ENCODE data around the gene CD200R1L.
"Not testable (repeated sequence)": the region's sequence is repeated elsewhere in the genome, so short reads cannot be mapped to it uniquely, and the experiment has no call there.

Gene CD200R1L

GRCh38 chr3:112846764-112847163 is at the start of gene CD200R1L:
CD200R1L (minus strand) TSS chr3:112846864; CDS start chr3:112829367, 17,497 bp downstream.
- no peak for DNase-seq

GRCh38 chr3:112894258-112894657 is 47.6 kb upstream of the CD200R1L start:
- DNase-seq, result no peak

GRCh38 chr3:112889357-112889756 is 42.7 kb upstream of the CD200R1L start:
- DNase-seq, result no peak

DNA sequence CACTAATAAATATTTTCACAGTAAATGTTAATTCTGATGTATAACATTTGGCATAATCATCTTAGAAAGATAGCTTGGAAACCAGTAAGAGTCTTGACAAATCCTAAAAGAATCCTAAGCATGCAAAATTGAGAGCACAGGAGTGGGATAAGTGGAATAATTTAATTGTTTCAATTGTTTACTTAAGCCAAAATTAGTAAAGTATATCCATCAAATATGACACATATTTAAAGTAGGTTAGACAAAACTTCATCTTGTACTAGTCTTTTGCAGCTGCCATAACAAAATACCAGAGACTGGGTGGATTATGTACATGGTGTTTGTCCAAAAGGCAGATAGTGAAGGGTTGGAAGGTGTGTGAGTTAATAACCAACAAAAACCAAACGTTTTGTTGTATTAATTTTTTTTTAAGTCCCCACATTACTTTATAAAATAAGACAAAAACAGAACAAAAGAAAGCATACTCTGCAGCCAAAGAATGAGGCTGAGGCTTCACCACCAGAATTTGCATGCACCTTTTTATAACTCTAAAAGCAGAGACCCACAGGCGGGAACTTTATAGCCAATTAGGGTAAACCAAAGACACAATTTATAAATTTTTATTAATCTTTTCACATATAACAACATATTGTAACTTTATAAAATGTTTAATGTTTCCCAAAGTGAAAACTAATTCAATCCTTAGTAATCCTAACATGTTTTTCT is 41.9 kb upstream of the CD200R1L start:
- no peak for DNase-seq

- DNase-seq, result no peak
Observed at GRCh38 chr3:112884678-112885290, 38.1 kb upstream of the CD200R1L start.

GRCh38 chr3:112881891-112882290 is 35.2 kb upstream of the CD200R1L start:
- DNase-seq, result no peak

- DNase-seq, result no peak
Observed at GRCh38 chr3:112875561-112875960, 28.9 kb upstream of the CD200R1L start.

GRCh38 chr3:112874725-112875124 is 28.1 kb upstream of the CD200R1L start:
- no peak for DNase-seq

- DNase-seq, result no peak
Observed at GRCh38 chr3:112873632-112874031, 27.0 kb upstream of the CD200R1L start.

DNA sequence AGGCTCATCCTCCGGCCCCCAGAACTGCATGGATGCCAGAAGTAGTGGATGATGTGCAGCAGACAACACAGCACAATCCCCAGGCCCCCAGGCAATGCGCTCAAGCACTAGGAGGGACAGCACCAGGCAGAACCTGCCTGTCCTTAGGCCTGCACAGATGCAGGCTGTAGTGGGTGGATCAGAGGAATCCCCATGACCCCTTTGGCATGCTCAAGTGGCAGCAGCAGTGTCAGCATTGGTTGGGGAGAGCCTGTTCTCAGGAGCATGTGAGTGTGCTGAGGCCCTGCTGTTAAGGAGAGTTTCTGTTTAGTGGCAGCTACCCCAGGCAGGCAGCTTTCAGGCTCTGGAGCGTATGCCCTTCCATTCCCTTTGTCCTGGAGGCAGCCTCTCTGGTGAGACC is 25.1 kb upstream of the CD200R1L start:
- DNase-seq, result no peak

- DNase-seq, result no peak
Observed at GRCh38 chr3:112865757-112866156, 19.1 kb upstream of the CD200R1L start.

DNA sequence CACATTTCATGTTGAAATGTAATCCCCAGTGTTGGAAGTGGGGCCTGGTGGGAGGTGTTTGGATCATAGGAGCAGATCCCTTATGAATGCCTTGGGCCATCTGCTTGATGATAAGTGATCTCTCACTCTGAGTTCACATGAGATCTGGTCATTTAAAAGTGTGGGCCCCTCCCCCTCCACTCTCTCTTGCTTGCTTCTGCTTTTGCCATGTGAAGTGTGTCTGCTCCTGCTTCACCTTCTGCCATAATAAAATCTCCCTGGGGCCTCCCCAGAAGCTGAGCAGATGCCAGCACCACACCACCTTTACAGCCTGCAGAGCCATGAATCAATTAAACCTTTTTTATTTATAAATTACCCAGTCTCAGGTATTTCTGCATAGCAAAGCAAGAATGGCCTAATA is 14.2 kb upstream of the CD200R1L start:
- DNase-seq, result no peak

DNA sequence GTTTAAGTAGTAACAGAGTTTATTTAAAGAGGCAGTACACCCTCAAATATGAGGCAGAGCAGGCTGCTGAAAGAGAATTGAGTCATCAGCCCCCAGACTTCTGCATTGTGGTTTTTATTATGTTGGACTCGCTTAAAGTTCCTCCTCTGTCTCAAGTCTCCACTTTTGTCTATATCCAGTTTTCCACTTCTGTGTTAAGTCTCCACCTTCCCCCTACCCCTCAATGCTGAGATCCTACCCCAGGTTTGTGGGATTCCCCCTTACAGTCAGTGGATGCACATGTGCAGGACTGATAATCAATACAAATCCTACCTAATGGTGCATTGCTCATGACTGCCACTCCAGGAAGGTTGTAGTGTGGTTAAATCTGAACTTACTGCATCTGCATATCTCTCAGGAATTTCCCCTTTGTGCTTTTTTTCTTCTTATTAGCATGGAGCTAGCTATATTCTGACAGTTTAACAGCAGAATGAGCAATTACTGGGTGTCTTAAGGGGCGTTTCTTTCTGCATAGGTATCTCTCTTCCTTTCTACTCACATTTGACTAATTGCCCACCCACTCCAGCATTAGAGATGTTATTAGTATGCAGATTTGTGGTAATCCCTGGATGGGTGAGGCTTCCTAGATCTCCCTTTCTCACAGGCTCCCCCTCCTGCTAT is 11.9 kb upstream of the CD200R1L start:
- DNase-seq, result peak; percentile 26

- DNase-seq, result no peak
Observed at GRCh38 chr3:112857526-112857925, 10.9 kb upstream of the CD200R1L start.

GRCh38 chr3:112856537-112856936 is 9.9 kb upstream of the CD200R1L start:
- no peak for DNase-seq

- no peak for DNase-seq
Observed at GRCh38 chr3:112855883-112856282, 9.2 kb upstream of the CD200R1L start.

DNA sequence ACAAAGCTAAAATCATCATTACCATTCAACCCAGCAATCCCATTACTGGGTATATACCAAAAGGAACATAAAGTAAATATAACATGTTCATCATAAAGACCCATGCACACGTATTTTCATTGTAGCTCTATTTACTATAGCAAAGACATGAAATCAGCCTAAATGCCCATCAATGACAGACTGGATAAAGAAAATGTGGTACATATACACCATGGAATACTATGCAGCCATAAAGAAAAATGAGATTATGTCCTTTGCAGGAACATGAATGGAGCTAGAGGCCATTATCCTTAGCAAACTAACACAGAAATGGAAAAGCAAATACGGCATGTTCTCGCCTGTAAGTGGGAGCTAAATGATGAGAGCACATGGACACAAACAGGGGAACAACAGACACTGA is 8.4 kb upstream of the CD200R1L start:
- not testable (repeated sequence) for DNase-seq

- DNase-seq, result no peak
Observed at GRCh38 chr3:112848196-112848595, 1.5 kb upstream of the CD200R1L start.

DNA sequence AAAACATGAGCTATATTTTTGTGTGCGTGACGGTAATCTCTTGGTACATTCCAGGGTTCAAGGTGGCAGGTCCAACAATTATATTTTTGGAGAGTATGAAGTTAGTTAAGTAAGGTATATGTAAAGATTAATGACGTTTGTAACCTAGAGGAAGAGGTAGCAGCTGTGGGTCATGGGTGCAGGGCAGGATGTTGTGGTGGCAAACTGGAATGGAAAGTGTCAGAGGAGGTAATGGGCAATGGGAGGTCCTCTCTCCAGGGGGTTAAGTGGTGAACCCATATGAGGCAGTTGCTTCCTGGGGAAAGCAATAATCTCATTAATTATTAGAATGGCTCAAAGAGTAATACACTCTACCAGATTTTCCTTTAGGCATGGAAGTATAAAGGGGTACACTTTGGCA is 1.0 kb upstream of the CD200R1L start:
- DNase-seq, result peak; percentile 36

DNA sequence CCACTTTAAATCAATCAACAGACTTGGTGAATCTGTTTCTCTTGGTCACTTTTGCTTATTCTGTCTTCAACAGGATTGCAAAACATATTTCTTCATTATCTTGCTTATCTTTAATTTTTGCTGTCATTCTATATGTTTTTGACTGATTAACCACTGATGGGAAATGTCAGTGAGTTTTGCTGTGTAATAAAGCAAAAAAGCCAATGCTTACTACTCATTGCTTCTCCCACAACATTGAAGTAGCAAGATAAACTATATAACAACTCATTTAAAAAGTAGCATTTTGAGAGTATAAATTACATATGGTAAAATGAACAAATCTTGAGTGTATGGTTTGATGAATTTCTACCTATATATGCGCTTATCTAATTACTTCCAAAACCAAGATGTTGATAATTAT is 892 bp downstream of the CD200R1L start:
- no peak for DNase-seq

- no peak for DNase-seq
Observed at GRCh38 chr3:112829046-112829445, 17.6 kb downstream of the CD200R1L start.

DNA sequence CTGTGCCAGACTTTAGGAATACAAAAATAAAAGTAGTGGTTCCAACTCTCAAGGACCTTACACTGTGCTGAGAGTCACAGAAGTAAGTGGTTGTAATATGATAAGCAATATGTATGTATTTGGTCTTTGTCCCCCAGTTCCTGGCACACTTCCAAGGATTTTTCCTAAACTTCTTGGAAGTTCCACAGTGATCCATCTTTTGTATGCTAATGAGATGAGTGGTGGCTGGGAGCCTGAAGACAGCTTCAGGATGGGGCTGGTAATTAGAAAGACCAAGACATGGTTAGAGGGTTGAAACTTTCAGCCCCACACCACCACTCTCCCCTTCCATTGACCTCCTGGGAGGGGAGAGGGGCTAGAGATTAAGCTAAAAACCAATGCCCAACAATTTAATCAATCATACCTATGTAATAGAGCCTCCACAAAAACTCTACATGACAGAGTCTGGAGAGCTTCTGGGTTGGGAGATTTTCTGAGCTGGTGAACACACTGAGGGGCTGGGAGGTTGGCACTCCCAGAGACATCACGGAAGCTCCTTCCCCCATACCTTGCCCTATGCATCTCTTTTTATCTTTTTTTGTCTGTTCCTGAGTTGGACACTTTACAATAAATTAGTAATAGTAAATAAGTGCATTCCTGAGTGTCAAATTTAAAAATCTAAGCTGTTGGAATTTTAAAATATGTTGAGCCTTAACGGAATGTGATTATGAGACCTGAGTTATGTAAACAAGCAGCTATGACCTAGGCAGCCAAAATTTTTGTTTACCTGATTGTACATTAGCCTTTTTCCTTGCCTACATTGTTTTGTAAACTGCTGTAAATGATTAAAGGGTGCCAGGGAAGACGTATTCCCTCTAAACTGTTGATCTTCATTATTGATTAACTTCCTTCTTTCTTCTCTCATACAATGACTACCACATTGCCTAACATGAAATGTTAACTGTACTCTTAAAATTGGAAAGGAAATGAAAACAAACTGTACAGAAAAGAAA is 24.3 kb downstream of the CD200R1L start:
- no peak for DNase-seq

GRCh38 chr3:112818289-112818688 is 28.4 kb downstream of the CD200R1L start:
- no peak for DNase-seq

All from activated CD4-positive, alpha-beta T cell treated with anti-CD3 and anti-CD28 coated beads, Interleukin-2, amount 50 U/mL, for 16 hours (primary cell).